ENCODE results near the gene PDZD4.

The PDZD4 gene

GRCh38 chrX:153786669-153787068 is 43.7 kb downstream of the PDZD4 start:
- no peak for DNase-seq (ENCODE audit: low spot score)
- no peak for FAIRE-seq

GRCh38 chrX:153784325-153784967 is 45.9 kb downstream of the PDZD4 start:
- FAIRE-seq = no peak

GRCh38 chrX:153783378-153784013 is 46.8 kb downstream of the PDZD4 start:
- FAIRE-seq (no peak), DNase-seq (ENCODE audit: low spot score) (no peak)

More at GRCh38 chrX:153784325-153784967, 45.9 kb downstream of the PDZD4 start:
- no peak for DNase-seq (ENCODE audit: low spot score)

GRCh38 chrX:153782871-153783270 is 47.5 kb downstream of the PDZD4 start:
- FAIRE-seq = no peak
- DNase-seq (ENCODE audit: low spot score) = no peak

- FAIRE-seq (no peak), DNase-seq (ENCODE audit: low spot score) (no peak)
Measured at GRCh38 chrX:153782313-153782712, 48.0 kb downstream of the PDZD4 start.

- FAIRE-seq (no peak), DNase-seq (ENCODE audit: low spot score) (no peak)
Measured at GRCh38 chrX:153781428-153782047, 48.8 kb downstream of the PDZD4 start.

GRCh38 chrX:153780678-153781427 is 49.5 kb downstream of the PDZD4 start, which contains the start of gene SRPK3:
Gene SRPK3 (plus strand): TSS chrX:153781041. CDS start chrX:153781087, 46 bp downstream.
- DNase-seq (ENCODE audit: low spot score) (no peak), FAIRE-seq (no peak)

- no peak for DNase-seq (ENCODE audit: low spot score)
Measured at GRCh38 chrX:153779891-153780677, 50.3 kb downstream of the PDZD4 start.

GRCh38 chrX:153778684-153779101 is 51.7 kb downstream of the PDZD4 start:
- FAIRE-seq = no peak
- no peak for DNase-seq (ENCODE audit: low spot score)

More at GRCh38 chrX:153779891-153780677, 50.3 kb downstream of the PDZD4 start:
- FAIRE-seq = no peak

- no peak for FAIRE-seq
- no peak for DNase-seq (ENCODE audit: low spot score)
Measured at GRCh38 chrX:153778181-153778580, 52.2 kb downstream of the PDZD4 start.

GRCh38 chrX:153777261-153778090 is 52.9 kb downstream of the PDZD4 start:
- no peak for FAIRE-seq
- DNase-seq (ENCODE audit: low spot score) = no peak

GRCh38 chrX:153776611-153777045 is 53.7 kb downstream of the PDZD4 start:
- DNase-seq (ENCODE audit: low spot score) (no peak), FAIRE-seq (no peak)

- DNase-seq (ENCODE audit: low spot score) (no peak), FAIRE-seq (no peak)
Measured at GRCh38 chrX:153776120-153776599, 54.2 kb downstream of the PDZD4 start.

- DNase-seq (ENCODE audit: low spot score) = no peak
- no peak for FAIRE-seq
Measured at GRCh38 chrX:153775293-153776119, 54.8 kb downstream of the PDZD4 start.

- FAIRE-seq = no peak
Measured at GRCh38 chrX:153774576-153775292, 55.6 kb downstream of the PDZD4 start.

GRCh38 chrX:153773741-153774575 is 56.4 kb downstream of the PDZD4 start:
- no peak for FAIRE-seq
- DNase-seq (ENCODE audit: low spot score) = no peak

More at GRCh38 chrX:153774576-153775292, 55.6 kb downstream of the PDZD4 start:
- no peak for DNase-seq (ENCODE audit: low spot score)

- FAIRE-seq = no peak
- no peak for DNase-seq (ENCODE audit: low spot score)
Measured at GRCh38 chrX:153773218-153773611, 57.1 kb downstream of the PDZD4 start.
